Stimulated activated CD8-positive, alpha-beta memory T cell treated with anti-CD3 and anti-CD28 coated beads, Interleukin-15, amount 100 ng/mL, for 24 hours (primary cell): ENCODE measurements around the gene DACT1.

Source experiments
- DNase-seq: peaks from one replicate; pipeline ENCODE4 v3.0.0-alpha.2; 2020; ENCODE audit warnings: low read depth

DACT1 gene

DNA sequence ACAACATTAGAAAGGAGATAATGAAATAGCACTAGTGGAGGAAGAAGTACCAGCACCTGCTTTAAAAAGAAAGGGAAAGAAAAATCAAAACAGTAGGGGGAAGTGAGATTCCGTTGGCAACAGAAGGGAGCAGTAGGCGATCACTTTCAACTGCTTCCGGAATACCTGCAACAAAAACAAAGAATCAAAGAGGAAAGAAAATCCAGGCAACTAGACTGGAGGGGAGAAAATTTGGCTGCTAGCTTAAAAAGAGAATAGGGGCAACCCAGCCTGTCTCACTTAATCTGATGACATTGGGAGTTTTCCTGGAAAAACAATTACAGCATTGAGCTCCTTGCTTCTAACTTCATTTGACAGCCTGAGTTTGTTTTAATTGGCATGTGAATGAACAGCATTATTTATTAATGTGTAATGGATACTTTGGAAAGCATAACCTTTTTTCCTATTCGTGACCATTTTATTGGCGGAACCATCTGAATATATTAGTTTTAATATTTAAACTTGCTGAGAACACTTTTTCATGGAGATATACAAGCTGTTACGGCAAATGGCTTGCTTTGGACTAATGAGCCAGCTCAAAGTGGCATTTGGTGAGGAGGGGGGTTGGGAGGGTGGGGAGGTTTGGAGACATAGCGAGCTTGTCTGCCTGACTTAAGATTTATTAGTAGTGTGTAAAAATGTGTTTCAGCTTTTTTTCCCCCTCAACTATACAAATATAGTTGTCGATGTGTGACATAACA is 2.5 kb upstream of the DACT1 start:
- DNase-seq: no peak

DNA sequence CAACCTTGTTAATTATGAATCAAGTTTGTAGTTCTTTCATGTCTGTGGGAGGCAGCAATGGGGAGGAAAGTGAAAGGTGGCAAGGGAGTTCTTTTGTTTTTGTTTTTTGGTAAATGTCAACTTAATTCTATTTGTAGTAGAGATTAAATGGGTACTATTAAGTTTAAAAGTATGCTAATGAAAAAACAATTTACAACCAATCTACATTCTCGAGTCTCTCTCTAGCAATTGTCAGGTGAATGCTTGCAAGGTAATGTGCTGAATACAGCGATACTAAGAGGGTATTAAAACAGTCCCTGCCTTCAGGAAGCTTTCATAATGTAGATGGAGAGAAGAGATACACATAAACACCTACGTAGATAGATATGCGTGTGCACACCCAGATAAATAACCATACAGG is 1.6 kb upstream of the DACT1 start:
- no peak for DNase-seq

DNA sequence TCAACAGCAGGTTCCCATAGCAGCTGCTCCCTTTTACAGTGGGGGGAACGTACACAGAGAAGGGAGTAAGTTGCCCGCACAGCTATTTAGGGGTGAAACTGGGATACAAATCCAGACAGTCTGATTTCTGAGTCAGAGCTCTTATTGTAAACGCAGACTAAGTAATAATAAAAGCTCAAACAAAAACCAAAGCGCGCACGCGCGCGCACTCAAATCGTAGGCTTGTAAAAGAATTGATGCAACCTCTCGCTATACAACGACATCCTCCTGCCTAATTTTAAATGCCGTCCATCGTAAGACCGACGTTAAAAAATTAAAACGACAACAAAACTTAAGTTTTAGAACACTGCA is 747 bp upstream of the DACT1 start:
- DNase-seq: no peak

DNA sequence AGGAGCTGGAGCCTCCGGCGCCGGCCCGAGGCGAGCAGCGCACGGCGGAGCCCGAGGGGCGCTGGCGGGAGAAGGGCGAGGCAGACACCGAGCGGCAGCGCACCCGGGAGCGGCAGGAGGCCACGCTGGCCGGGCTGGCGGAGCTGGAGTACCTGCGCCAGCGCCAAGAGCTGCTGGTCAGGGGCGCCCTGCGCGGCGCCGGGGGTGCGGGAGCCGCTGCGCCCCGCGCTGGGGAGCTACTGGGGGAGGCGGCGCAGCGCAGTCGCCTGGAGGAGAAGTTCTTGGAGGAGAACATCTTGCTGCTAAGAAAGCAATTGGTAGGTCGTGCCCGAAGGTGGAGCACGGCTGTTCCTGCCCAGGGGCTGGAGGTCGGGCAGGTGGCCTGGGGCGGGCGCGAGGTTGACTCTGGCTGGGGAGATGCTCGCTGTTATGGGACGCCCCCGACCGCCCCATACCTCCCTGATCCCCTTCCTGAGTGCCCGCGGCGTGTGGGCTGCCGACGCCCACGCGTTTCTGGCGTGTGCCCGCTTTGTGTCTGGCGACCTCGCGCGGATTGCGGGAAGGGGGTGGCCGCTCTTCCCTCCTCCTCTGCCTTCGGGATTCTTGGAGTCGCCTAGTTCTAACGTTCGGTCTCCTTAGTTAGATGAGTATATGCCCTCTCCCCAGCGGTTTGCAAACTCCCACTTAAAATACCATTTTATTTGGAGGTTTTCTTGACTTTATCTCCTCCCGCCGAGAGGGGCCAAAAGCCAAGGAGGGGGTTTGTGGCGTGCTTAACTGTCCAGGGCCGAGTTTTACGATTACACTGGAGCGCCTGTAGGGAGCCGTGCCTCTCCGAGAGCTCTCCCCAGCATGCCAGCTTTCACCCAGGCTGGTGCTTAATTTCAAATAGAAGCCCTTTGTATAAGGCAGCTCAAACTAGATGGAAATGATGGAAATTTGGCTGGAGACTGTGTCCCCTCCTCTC is 752 bp downstream of the DACT1 start:
- no peak for DNase-seq

DNA sequence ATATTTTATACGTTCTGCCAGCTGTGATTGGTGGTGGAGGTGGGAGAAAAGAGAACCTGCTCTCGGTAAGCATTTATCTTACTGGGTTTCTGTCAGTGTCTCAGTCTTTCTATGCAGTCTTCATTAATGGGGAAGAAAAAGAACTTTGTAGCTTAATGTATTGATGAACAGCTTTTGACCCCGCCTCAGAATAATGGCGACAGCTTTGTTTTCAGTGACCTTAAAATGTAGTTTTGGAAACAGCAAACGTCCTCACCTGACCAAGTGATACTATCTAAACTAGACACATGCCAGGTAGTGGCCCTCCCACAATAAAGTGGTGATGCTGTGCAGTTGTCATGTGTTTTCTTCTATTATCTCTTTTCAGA is 1.4 kb downstream of the DACT1 start:
- no peak for DNase-seq

DNA sequence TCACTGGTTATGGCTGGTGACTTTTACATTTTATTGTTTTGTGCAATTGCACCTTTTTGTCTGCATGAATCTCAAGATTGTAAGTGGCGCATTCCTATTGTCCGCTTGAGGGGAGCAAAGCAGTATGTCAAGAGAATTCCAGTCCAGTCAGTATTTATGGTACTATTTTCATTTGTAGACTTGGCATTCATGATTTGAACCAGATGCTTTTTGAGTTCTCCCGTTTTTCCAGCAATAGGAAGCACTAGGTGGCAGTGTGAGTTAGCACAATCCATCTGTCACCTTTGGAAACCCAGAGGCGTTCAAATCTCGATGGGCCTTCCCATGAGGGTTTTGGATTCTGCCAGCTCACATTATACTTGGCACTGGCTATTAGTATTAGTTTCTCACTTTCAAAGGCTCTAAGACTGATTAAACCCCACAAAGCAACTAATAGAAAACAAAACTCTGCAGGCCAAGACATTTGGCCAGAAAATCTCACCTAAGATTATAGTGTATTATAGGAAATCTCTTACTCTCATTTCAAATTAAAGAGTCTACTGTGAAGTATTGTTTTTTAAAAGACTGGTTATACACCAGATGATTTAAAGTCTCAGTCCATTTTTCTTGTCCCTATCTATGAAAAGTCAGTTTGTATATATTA is 2.2 kb downstream of the DACT1 start:
- DNase-seq: no peak

DNA sequence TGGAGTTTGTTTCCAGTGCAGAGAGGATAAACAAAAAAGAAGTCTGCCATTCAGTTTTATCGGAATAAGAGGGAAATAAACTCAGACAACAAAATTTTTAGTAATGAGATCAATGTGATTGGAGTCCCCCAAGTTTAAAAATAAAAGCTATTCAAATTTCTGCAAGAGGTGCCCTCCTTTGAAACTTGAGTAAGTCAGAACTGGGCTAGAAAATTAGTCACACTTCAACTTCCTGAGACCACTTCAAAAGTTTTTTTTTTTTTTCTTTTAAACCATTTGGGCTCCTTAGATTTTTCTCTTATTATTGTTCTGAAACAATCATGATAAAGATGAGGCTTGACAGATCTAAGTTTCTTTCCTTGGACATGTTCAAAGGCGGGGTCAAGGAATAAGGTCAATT is 3.2 kb downstream of the DACT1 start:
- DNase-seq: no peak

DNA sequence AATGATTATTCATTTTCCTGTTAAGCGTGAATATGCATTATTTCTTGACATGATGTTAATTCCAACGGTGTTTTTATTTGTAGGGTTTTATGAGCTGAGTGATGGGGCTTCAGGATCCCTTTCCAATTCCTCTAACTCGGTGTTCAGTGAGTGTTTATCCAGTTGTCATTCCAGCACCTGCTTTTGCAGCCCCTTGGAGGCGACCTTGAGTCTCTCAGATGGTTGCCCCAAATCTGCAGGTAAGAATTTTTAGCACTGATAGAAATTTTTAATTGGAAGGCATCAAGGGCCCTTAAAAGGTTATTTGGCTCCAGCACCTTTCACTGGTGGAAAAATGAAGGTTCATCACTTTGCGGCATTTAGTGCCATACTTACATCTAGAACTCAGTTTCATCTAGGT is 3.7 kb downstream of the DACT1 start:
- DNase-seq: no peak

DNA sequence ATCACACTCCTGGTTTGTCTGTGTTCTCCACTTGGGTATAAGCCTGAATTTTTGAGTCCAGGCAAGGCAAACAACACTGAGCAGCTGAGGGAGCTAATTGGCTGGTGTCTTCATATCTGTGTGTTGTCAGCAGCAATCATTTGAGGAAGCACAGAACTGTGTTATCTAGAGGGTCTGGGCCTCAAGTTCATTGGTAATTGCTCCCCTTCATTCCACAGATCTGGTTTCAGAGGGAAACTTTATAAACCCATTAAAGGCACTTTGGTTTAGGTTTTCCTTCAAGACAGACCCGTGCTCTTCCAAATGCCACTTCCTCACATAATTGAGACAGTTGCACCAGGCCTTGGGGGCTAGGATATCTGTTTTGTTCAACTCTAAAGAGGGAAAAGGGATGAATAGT is 5.6 kb downstream of the DACT1 start:
- DNase-seq: no peak

DNA sequence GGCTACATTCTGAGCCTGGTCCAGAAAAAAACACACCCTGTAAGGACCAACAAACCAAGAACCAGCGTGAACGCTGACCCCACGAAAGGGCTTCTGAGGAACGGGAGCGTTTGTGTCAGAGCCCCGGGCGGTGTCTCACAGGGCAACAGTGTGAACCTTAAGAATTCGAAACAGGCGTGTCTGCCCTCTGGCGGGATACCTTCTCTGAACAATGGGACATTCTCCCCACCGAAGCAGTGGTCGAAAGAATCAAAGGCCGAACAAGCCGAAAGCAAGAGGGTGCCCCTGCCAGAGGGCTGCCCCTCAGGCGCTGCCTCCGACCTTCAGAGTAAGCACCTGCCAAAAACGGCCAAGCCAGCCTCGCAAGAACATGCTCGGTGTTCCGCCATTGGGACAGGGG is 7.9 kb downstream of the DACT1 start:
- DNase-seq: no peak

DNA sequence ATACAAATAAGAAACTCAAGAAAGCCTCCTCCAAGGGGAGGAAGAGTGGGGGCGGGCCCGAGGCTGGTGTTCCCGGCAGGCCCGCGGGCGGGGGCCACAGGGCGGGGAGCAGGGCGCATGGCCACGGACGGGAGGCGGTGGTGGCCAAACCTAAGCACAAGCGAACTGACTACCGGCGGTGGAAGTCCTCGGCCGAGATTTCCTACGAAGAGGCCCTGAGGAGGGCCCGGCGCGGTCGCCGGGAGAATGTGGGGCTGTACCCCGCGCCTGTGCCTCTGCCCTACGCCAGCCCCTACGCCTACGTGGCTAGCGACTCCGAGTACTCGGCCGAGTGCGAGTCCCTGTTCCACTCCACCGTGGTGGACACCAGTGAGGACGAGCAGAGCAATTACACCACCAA is 8.7 kb downstream of the DACT1 start:
- no peak for DNase-seq

DNA sequence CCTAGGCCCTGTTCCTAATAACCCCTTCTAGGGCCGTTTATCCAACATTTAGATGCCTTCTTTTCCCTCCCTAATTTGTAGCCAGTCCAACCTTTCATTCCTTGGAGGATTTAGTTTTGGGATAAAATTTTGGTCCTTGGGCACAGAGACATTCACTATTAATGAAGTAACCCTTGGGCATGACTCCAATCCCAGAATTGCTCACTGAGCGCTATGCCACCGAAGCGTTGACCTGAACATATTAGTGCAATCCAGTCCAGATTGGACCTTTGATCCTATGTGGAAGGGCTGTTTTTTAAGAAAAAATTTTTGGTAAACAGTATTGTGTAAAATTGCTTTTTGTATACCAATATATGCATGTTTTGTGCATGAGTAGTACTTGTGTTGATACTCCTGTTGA is 10.0 kb downstream of the DACT1 start:
- no peak for DNase-seq

DNA sequence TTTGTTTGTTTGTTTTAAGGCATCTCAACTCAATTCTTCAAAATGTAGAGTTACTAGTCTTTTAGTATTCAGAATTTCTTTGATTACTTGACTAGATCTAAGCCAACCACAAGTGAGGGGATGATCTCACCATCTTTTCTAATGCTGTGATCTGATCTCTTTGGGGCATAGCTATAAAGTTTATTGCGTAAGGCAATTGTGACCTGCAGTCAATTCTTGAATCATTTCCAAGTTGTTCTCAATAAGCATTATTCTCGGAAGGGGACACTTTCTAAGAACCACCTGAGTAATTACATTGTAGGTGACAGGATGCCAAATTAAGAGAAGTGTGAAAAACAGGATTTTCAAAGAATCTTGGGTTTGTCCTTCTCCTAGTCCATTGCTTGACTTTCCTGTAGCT is 13.1 kb downstream of the DACT1 start:
- no peak for DNase-seq

DNA sequence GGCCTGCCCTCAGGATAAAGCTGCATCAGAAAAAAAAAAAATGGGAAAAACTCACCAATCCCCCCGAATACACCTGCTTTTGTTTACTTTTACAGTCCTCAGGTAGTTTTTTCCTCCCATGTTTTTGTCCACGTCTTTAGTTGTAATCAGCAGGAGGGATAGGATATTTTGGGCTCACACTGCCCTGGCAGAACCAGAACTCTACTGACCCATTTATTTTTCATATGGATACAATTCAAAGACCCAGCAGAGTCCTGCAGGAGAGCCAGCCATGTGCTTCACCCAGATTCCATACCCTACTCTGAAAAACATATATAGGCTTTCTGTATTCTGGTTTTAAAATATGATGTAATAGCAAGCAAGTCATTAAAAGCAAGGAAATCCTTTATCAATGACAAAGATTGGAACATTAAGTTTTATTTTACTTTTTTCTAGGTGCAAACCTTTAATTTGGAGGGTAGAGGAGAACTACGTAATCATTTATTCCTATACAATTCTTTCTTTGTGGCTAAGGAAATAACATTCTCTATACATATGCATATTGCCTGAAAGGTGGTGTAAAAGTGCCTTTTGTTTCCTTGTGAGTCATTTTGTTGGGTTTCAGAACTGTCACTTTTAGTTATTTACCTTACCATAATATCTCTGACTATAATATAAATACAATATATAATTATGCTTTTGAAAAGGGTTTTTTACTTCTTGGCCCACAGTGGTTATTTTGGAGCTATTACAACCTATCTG is 19.1 kb downstream of the DACT1 start:
- DNase-seq: no peak

DNA sequence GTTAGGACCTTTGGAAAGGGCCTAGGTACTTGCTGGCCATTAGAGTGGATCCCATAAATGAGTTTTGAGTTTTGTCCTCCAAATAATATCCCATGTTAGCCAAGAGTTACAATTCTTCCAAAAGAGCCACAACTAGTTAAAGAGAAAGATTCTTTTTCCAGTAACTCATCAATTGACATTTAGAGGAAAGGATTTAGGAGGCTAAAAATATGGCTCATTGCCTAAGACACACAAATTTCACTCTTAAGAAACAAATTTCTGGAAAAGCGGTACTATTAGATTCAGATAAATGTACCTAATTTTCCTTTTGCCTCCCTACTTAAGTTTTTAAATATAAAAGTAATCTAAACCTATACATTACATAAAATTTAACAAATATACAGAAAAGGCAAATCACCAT is 21.3 kb downstream of the DACT1 start:
- DNase-seq: no peak

DNA sequence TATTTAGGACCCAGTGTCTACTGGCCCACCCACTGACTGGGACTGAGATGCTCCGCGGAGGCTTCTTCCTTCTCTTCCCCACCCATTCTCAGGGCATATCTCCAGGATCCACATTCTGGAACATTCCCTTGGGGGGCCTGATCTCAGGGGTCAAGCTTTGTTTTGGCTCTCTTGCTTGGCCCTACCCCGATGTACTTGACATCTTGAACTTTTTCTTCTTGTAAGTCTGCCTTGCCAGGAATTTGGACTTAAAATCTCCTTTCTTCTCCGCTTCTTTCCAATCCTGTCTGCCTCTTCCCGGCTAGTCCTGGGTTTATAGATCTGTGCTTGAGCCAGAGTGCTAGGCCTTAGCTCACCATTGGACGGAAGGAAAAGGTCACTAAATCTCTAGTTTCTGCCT is 22.1 kb downstream of the DACT1 start:
- DNase-seq: no peak

DNA sequence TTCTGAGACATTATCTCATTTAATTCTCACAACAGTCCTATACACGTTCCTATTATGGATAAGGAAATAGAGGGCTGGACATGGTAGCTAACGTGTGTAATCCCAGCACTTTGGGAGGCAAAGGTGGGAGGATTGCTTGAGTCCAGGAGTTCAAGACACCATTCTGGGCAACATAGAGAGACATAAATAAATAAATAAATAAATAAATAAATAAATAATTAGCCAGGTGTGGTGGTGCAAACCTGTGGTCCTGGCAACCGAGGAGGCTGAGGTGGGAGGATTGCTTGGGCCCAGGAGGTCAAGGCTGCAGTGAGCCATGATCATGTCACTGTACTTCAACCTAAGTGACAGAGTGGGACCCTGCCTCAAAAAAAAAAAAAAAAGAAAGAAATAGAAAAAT is 22.6 kb downstream of the DACT1 start:
- no peak for DNase-seq

DNA sequence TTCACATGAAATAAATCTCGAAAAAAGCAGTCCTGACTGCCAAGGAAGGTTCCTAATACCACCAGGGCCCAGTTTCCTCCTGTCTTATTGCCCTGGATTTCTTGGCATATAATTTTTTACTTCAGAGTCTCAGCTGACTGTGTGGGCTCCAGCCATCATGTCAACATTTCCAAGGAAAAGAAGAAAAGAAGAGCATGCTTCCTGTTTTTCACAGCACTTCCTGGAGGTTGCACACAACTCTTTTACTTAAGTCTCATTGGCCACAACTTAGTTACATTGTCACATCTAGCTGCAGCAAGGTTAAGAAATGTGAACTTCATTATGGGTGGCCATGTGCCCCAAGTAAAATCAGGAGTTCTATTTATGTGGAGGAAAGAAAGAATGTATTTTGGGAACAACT is 24.3 kb downstream of the DACT1 start:
- DNase-seq: no peak

DNA sequence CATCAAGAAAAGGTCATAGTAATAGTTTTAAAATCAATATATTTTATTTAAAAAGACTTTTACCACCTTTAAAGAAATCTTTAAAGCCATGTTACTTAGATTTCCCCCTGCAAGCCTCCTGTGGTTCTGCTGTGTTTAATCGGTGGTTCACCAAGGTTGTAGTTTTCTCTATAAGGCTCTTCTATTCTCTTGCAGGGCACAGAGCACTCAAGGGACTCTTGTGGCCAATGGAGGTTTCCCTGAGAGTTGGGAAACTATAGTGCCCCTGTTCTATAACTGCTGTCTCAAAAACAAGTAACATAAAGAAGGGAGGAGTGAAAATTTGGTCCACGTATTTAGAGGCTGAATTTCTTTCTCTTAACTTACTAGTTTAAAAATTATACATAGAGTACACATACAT is 25.0 kb downstream of the DACT1 start:
- no peak for DNase-seq

DNA sequence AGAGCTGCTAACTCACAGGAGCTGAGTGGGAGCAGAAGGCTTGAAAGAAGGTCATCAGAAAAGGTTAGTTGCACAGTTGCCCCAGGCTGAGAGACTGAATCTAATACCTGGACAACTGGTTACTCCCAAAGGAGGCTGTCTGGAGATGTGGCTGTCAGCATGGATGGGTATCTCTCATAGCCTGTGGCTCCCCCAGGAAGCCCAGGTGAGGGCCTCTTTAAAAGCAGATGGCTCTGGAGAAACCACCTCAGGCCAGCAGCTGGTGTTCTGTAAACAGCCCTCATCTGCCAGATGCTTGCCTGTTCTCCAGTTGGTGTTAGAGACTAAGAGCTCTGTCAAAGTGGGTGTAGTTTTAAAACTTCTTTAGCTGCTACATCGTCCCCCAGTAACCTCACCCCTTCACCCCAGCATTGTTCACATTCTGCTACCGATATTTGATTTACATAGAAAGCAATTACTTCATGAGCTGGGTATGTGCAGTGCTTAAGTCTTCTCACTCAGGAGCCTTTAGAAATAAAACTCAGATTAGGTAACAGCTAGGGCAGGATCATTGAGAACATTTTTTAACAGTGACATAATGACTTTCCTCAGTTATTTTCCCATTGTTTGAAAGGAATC is 25.8 kb downstream of the DACT1 start:
- no peak for DNase-seq

DNA sequence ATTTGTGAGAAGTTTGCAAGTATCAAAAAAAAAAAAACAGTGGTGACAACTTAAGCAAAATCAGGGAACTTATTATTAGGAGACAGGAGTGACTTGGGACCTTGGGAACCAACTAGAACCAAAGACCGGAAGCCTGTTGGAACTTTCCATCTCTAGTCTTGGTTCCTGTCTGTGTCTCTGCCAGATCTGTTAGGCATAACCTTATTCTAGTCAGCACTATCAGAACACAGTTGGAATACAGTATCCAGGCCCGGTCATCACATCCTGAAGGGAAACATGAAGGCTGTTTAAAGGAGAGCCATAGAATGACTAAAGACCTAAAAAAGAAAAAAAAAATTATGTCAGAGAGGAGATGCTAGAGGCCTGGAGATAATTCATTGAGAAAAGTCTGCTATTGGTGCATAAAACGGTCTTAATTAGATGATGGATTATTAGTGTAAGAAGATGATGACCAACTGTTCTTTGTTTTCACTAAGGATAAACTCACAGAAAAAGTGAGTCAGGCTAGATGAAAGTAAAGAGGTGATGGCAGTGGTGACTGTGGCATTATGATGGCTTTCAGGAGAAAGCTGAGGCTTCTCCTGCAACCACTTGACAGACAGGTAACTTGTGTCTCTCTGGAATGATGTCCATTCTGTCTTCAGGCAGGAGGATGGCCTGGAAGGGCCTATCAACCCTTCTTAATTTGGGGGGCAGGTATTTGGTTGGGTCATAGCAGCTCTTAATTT is 28.2 kb downstream of the DACT1 start:
- DNase-seq: no peak
